ENCODE measurements around the gene CHTOP. TPM values are rescaled to one million over a fixed set of nuclear protein-coding genes. Genes with fewer than 3 reads are reported as not detected.
"Not testable (repeated sequence)": the region's sequence is repeated elsewhere in the genome, so short reads cannot be mapped to it uniquely, and the experiment has no call there.

CHTOP gene
- total RNA-seq, 1 experiment from 2014 or later: 63.7 TPM

DNA sequence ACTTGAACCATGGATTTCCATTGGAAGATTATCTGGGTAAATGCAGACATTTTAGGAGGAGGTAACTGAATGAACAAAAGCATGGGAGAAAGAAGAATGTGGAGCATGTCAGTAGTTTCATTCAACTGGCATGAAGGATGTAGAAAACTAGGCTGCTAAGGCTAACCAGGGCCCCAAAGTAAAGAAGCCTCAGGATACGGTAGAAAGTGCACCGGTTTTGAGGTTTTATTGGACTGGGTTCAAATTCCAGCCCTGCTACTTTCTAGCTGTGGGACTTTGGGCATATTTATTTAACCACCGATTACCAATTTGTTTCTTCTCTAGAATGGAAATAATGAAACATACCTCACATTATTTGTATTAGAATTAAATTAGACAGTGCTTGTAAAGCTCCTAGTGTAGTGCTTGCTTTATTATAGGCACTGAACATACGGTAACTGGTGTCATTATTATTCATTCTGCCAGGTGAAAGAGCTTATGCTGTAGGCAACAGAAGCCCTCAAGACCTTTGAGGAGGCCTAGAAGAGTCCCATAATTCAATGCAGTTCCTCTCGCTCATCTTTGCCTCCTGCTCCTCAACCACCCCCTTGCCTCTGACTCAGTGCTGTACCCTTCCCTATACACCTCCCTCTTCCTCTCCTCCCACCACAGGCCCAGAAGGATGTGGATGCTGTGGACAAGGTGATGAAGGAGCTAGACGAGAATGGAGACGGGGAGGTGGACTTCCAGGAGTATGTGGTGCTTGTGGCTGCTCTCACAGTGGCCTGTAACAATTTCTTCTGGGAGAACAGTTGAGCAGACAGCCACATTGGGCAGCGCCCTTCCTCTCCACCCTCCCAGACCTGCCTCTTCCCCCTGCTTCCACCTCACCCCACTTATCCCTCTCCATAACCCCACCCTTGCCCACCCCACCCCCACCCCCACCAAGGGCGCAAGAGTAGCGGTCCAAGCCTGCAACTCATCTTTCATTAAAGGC is 2.5 kb upstream of the CHTOP start:
- DNase-seq (ENCODE audit: low spot score): no peak

GRCh38 chr1:153633161-153633753 is 609 bp upstream of the CHTOP start:
- no peak for DNase-seq (ENCODE audit: low spot score)

GRCh38 chr1:153635872-153636271 is 2.0 kb downstream of the CHTOP start:
- no peak for DNase-seq (ENCODE audit: low spot score)

GRCh38 chr1:153636312-153636711 is 2.4 kb downstream of the CHTOP start:
- DNase-seq (ENCODE audit: low spot score): no peak

DNA sequence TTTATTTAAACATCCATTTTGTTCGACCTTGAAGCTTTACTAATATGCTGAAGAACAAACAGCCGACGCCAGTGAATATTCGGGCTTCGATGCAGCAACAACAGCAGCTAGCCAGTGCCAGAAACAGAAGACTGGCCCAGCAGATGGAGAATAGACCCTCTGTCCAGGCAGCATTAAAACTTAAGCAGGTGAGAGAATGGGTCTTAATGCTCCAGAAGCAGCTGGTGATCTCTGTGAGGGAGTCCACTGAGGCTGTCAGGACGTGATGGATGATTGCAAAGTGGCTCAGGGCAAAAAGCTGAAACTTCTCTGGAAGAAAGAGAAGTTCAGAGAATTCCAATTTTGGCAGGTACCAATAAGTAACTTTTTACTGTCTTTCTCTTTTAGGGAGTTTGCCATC is 4.4 kb downstream of the CHTOP start:
- no peak for DNase-seq (ENCODE audit: low spot score)

DNA sequence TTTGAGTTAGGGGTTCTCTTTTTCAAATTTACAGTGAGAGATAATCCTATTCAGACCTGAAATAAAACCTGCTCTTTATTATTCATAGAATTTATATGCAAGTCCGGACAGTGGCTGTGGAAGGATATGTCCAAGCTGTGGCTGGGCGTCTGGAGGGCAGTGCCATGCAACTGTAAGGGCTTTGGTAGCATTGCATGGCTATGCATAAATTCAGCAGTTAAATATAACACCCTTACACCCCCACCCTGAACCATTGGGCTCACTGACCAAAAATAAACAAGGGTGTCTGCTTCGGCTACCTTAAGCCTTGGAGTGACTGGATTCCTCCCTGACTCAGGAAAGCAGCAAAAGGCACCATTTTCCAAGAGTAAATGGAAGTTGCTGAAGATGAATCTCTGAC is 5.4 kb downstream of the CHTOP start:
- DNase-seq (ENCODE audit: low spot score): no peak

DNA sequence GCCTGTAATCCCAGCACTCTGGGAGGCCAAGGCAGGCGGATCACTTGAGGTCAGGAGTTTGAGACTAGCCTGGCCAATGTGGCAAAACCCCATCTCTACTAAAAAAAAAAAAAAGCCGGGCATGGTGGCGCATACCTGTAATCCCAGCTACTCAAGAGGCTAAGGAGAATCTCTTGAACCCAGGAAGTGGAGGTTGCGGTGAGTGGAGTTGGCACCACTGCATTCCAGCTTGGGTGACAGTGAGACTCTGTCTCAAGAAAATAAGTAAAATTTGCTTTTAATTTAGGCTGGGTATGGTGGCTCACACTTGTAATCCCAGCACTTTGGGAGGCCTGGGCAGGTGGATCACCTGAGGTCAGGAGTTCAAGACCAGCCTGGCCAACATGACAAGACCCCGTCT is 6.3 kb downstream of the CHTOP start:
- not testable (repeated sequence) for DNase-seq (ENCODE audit: low spot score)

GRCh38 chr1:153640861-153641260 is 7.0 kb downstream of the CHTOP start:
- DNase-seq (ENCODE audit: low spot score): no peak

- DNase-seq (ENCODE audit: low spot score): no peak
Observed at GRCh38 chr1:153642161-153642560, 8.3 kb downstream of the CHTOP start.

GRCh38 chr1:153643100-153643499 is 9.2 kb downstream of the CHTOP start:
- DNase-seq (ENCODE audit: low spot score): no peak

GRCh38 chr1:153643816-153644215 is 9.9 kb downstream of the CHTOP start:
- DNase-seq (ENCODE audit: low spot score): no peak

GRCh38 chr1:153646672-153647345 is 12.9 kb downstream of the CHTOP start:
- DNase-seq (ENCODE audit: low spot score): peak; percentile 20

DNA sequence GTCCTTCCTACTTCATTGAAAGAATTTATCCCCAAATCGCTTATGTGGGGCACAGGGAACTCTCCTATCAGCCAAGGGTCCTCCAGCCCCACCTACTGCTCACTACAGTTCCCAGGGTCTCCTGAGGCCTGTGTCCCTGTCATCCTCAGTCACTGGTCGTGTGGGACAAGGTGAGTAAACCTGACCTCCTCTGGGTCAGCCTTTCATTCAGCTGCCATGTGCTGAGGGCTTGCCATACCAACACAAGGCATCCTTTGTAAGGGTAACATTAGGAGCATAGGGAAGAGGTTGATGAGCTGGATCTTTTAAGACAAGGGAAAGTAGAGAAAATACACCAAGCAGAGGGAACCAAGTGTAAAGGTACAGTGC is 13.5 kb downstream of the CHTOP start:
- DNase-seq (ENCODE audit: low spot score): peak; percentile 13

GRCh38 chr1:153648000-153648643 is 14.3 kb downstream of the CHTOP start:
- no peak for DNase-seq (ENCODE audit: low spot score)

DNA sequence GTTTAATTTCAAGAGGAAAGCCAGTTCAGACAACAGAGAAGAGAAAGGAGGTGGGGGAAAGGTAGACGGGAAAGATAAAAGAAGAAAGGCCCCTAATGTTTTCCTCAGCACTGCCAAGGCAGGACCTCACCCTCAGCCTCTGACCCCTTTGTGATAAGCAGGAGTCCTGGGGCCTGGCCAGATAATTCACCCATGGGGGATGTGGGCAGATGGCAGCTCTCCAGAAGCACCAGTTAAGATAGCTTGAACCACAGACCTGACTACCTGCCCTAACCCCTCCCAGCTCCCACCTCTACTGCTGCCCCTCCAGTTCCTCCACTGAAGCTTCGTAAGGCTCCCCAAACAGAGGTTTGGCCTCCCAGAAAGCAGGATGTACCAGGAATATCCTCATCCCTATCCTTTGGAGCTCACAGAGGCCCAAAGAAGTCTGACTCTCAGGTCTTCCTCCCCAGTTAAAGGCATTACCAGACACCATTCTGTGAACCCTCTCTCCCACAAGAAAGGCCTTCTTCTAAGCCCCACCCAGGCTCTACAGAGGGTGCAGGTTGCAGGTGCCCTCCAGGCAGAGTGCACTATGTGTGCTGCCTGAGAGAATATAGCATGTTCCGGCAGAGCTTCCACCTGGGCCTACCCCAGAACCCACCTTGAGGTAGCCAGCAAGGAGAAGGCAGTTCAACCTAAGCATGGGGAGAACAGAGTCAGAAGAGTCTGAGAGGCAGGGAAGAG is 15.4 kb downstream of the CHTOP start:
- no peak for DNase-seq (ENCODE audit: low spot score)

DNA sequence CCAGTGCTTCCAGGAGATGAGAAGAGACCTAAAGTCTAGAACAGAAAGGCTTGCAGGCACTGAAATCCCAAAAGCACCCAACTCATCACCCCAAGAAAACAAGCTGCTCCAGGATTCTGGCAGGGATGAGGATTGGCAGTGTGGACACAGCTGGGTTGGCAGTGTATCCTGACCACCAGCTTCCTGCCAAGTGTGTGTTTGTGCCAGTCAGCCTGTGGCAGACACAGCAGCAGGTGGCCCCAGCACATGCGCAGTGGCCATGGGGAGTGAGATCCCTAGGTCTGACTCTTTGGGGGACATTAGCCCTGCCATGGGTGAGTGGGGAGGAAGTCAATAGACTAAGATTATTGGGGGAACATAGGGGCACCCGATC is 16.0 kb downstream of the CHTOP start:
- no peak for DNase-seq (ENCODE audit: low spot score)

DNA sequence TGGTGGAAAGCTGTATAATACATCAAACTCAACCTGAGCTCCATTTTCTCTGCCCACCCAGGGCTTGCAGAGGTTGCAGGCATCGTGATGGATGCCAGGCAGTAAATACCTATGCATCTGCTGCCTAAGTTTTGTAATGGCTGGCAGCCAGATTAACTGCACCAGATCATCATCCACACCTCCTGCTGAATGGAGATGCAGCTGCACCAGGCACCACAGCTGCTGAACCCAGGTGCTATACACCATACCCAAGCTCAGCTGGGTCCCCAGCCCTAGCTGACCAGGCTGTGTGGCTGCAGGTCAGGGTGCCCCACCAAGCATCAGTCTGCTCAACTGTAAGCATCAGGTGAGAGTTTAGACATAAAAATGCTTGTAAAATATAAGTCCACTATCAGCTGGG is 17.9 kb downstream of the CHTOP start:
- DNase-seq (ENCODE audit: low spot score): no peak

GRCh38 chr1:153652805-153653500 is 19.1 kb downstream of the CHTOP start:
- no peak for DNase-seq (ENCODE audit: low spot score)

GRCh38 chr1:153655333-153655732 is 21.5 kb downstream of the CHTOP start:
- no peak for DNase-seq (ENCODE audit: low spot score)

GRCh38 chr1:153658400-153659174 is 24.7 kb downstream of the CHTOP start, which contains the start of gene SNAPIN:
TSS of gene SNAPIN (plus strand) at chr1:153658703. CDS start at chr1:153658744, 41 bp downstream.
- DNase-seq (ENCODE audit: low spot score): peak; percentile 87
